HepG2 (cell line): ENCODE results near the gene RNPEPL1. TPM values are rescaled to one million over a fixed set of nuclear protein-coding genes. Genes with fewer than 3 reads are reported as not detected.

ENCODE experiments used
- ATAC-seq: fragments of 200-7000 bp; cut with Tn5 transposase; 3 replicates; pipeline ENCODE4 v1.9.1; 2020; ENCODE audit warnings: mild to moderate bottlenecking, moderate library complexity
- BruUV-seq: library from RNA; stranded (reverse); fragments of 400-500 nt; replicated peaks from 2 replicates; lab custom pipeline; 2021; lab: Mats Ljungman, UMichigan
- CTCF ChIA-PET: fragments of 300-600 bp; formaldehyde crosslinking; extraction: SDS; loops from one replicate; lab custom pipeline; 2021; ENCODE audit warnings: low total read pairs, inconsistent platforms, low intra/inter-chr PET ratio; lab: Yijun Ruan, JAX
- POLR2A ChIA-PET: fragments of 350-600 bp; sonication (Branson Sonifier 250); formaldehyde crosslinking; loops from one replicate; lab custom pipeline; 2020; ENCODE audit warnings: antibody characterized with exemption, inconsistent platforms; lab: Yijun Ruan, JAX
- DNase-seq: peaks from one replicate; pipeline ENCODE4 v3.0.0-alpha.2; 2015; ENCODE audit warnings: low spot score
- FAIRE-seq: peaks from 3 replicates; lab custom pipeline; 2011; peaks lifted over from hg19 to GRCh38; lab: Jason Lieb, UNC
- H2AFZ ChIP-seq: one replicate; pipeline ENCODE4 v1.6.1; 2011; ENCODE audit warnings: low read length, inconsistent platforms
- H3K27ac ChIP-seq: fragments of 300-600 bp; 3 replicates; pipeline ENCODE4 v1.8.0; 2011; ENCODE audit warnings: mixed run types, mild to moderate bottlenecking, mixed read lengths, low read length, inconsistent platforms; ENCODE audit not compliant: insufficient read depth; ENCODE audit errors: extremely low read length
- H3K27me3 ChIP-seq, 2 experiments: fragments of 200-600 bp in 1 of 2; 2 replicates in 1 of 2; 3 replicates in 1 of 2; pipeline versions ENCODE4 v1.6.0 to v1.8.0; 2011; ENCODE audit warnings: low read length in 2 of 2, mild to moderate bottlenecking in 2 of 2, moderate library complexity in 2 of 2, inconsistent platforms in 1 of 2; ENCODE audit not compliant: insufficient read depth in 2 of 2, control insufficient read depth in 1 of 2
- H3K36me3 ChIP-seq, 2 experiments: fragments of 200-600 bp in 1 of 2; replicated peaks in 1 of 2; 2 replicates in 1 of 2; 3 replicates in 1 of 2; pipeline versions ENCODE4 v1.5.1 to v1.8.0; 2011; ENCODE audit warnings: low read length in 2 of 2, inconsistent platforms in 1 of 2; ENCODE audit not compliant: insufficient read depth in 2 of 2, control insufficient read depth in 1 of 2
- H3K4me1 ChIP-seq: 2 replicates; pipeline ENCODE4 v1.5.1; 2012; ENCODE audit warnings: low read length, inconsistent platforms; ENCODE audit not compliant: insufficient read depth
- H3K4me2 ChIP-seq: 2 replicates; pipeline ENCODE4 v1.6.0; 2011; ENCODE audit warnings: low read depth, low read length, inconsistent platforms
- H3K4me3 ChIP-seq, 3 experiments: fragments of 200-600 bp in 1 of 3; sonication (generic), shearing (Covaris generic) in 1 of 3; replicated peaks in 1 of 3; 2 replicates each; pipeline ENCODE4 v1.5.1; 2011 to 2016; ENCODE audit warnings: low read length in 3 of 3, inconsistent platforms in 2 of 3, low read depth in 2 of 3, mild to moderate bottlenecking in 2 of 3, control low read depth in 1 of 3, mixed read lengths in 1 of 3; ENCODE audit not compliant: insufficient read depth in 1 of 3
- H3K79me2 ChIP-seq: one replicate; pipeline ENCODE4 v1.6.1; 2011; ENCODE audit warnings: low read length, inconsistent platforms; ENCODE audit not compliant: insufficient read depth
- H3K9ac ChIP-seq: 2 replicates; pipeline ENCODE4 v1.6.0; 2011; ENCODE audit warnings: mild to moderate bottlenecking, low read depth, low read length, inconsistent platforms; ENCODE audit not compliant: insufficient read depth
- H3K9me3 ChIP-seq: 2 replicates; pipeline ENCODE4 v1.5.1; 2012; ENCODE audit warnings: mild to moderate bottlenecking, low read length
- H4K20me1 ChIP-seq: 2 replicates; pipeline ENCODE4 v1.6.0; 2011; ENCODE audit warnings: inconsistent platforms, mild to moderate bottlenecking, low read length, moderate library complexity; ENCODE audit not compliant: insufficient read depth
- AGO2 ChIP-seq: fragments of 200-400 bp; formaldehyde crosslinking; optimal IDR thresholded peaks from 2 replicates; pipeline ENCODE3; 2017; ENCODE audit warnings: mild to moderate bottlenecking, low read depth, low read length, moderate library complexity
- EHMT2 ChIP-seq: fragments of 200-600 bp; sonication (generic); IDR thresholded peaks from 2 replicates; pipeline ENCODE4 v1.7.0; 2017; ENCODE audit warnings: antibody characterized with exemption, low read depth, low read length, borderline replicate concordance
- KLF15 ChIP-seq: sonication (generic); formaldehyde crosslinking; IDR thresholded peaks from 2 replicates; pipeline ENCODE4 v1.8.1; 2023; ENCODE audit warnings: borderline replicate concordance, mild to moderate bottlenecking, inconsistent platforms, missing genetic modification reagents, mixed read lengths
- MYC ChIP-seq: sonication (generic); formaldehyde crosslinking; IDR thresholded peaks from 2 replicates; pipeline ENCODE4 v1.9.0; 2021; ENCODE audit warnings: missing genetic modification reagents, borderline replicate concordance
- NFE2L1 ChIP-seq: sonication (generic); formaldehyde crosslinking; IDR thresholded peaks from 2 replicates; pipeline ENCODE4 v1.4.0; 2020; ENCODE audit warnings: missing genetic modification reagents, mild to moderate bottlenecking, borderline replicate concordance
- POLR2G ChIP-seq: fragments of 200-400 bp; formaldehyde crosslinking; IDR thresholded peaks from 2 replicates; pipeline ENCODE4 v1.6.1; 2018; ENCODE audit warnings: mild to moderate bottlenecking, low read depth, low read length, moderate library complexity
- RARG ChIP-seq: sonication (generic); formaldehyde crosslinking; IDR thresholded peaks from 2 replicates; pipeline ENCODE4 v1.4.0; 2020; ENCODE audit warnings: low read depth, mild to moderate bottlenecking, missing genetic modification reagents
- REXO4 ChIP-seq: sonication (generic); formaldehyde crosslinking; IDR thresholded peaks from 2 replicates; pipeline ENCODE4 v1.8.0; 2022; ENCODE audit warnings: missing genetic modification reagents, mild to moderate bottlenecking, borderline replicate concordance
- SMAD1 ChIP-seq: sonication (generic); formaldehyde crosslinking; IDR thresholded peaks from 2 replicates; pipeline ENCODE4 v1.4.0; 2020; ENCODE audit warnings: missing genetic modification reagents, low read depth, mild to moderate bottlenecking, borderline replicate concordance
- SNAPC2 ChIP-seq: sonication (generic); formaldehyde crosslinking; IDR thresholded peaks from 2 replicates; pipeline ENCODE4 v1.8.1; 2022; ENCODE audit warnings: mild to moderate bottlenecking, missing genetic modification reagents
- THAP11 ChIP-seq: IDR thresholded peaks from 2 replicates; pipeline ENCODE4 v1.6.1; 2016; ENCODE audit warnings: missing biosample characterization, missing genetic modification reagents
- TMF1 ChIP-seq: sonication (generic); formaldehyde crosslinking; IDR thresholded peaks from 2 replicates; pipeline ENCODE4 v1.8.1; 2022; ENCODE audit warnings: low read depth, missing genetic modification reagents
- ZFYVE20 ChIP-seq: sonication (generic); formaldehyde crosslinking; IDR thresholded peaks from 2 replicates; pipeline ENCODE4 v1.8.0; 2023; ENCODE audit warnings: low read depth, mild to moderate bottlenecking, moderate library complexity, missing genetic modification reagents, borderline replicate concordance
- ZNF160 ChIP-seq: sonication (generic); formaldehyde crosslinking; IDR thresholded peaks from 2 replicates; pipeline ENCODE4 v1.8.0; 2022; ENCODE audit warnings: mild to moderate bottlenecking, inconsistent platforms, missing genetic modification reagents
- ZNF569 ChIP-seq: sonication (generic); formaldehyde crosslinking; IDR thresholded peaks from 2 replicates; pipeline ENCODE4 v1.5.0; 2020; ENCODE audit warnings: mild to moderate bottlenecking, missing genetic modification reagents, moderate library complexity, borderline replicate concordance
- ZNF788 ChIP-seq: sonication (generic); formaldehyde crosslinking; IDR thresholded peaks from 2 replicates; pipeline ENCODE4 v1.5.0; 2020; ENCODE audit warnings: mild to moderate bottlenecking, missing genetic modification reagents, borderline replicate concordance
- ZNF891 ChIP-seq: sonication (generic); formaldehyde crosslinking; IDR thresholded peaks from 2 replicates; pipeline ENCODE4 v1.5.0; 2020; ENCODE audit warnings: mild to moderate bottlenecking, missing genetic modification reagents
- WGBS: methylation state at CpG from one replicate; pipeline ENCODE4 v1.1.6; 2017; ENCODE audit warnings: low lambda C conversion rate; 5-methylcytosine and 5-hydroxymethylcytosine counted together
- in situ Hi-C: cut with HindIII; loops from 2 replicates; pipeline ENCODE4 v1.10.0; 2017; ENCODE audit warnings: low pct_unique_long_range_greater_than_20kb; ENCODE audit not compliant: extremely low pct_ligation_motif_present
- intact Hi-C: fragments of 100-400 bp; cut with micrococcal nuclease; formaldehyde crosslinking; loops from one replicate; pipeline ENCODE4 v1.10.0; 2022; ENCODE audit not compliant: unreplicated experiment
- polyA plus RNA-seq, 8 experiments: library from polyadenylated mRNA; depleted of rRNA in 3 of 8; stranded (reverse) in 7 of 8; unstranded in 1 of 8; fragments of >200 nt; fragmentation: Illumina TruSeq in 4 of 8; extraction: Trizol in 4 of 8; gene quantifications; 2 replicates each; pipeline versions ENCODE4 v1.2.1 to v1.2.3, GENCODE V29; 2011 to 2016; ENCODE audit warnings: low read depth in 4 of 8, missing spikeins in 1 of 8, mixed read lengths in 1 of 8; ENCODE audit not compliant: insufficient read depth in 1 of 8
- total RNA-seq, 5 experiments: library from RNA; depleted of rRNA; stranded (reverse); fragments of >200 nt; fragmentation: Illumina TruSeq; extraction: Trizol; gene quantifications; 2 replicates each; pipeline ENCODE4 v1.2.3, GENCODE V29; 2016; ENCODE audit warnings: low read depth in 1 of 5
- TF ChIP-seq, protein P1 (sequence below): sonication (generic); formaldehyde crosslinking; IDR thresholded peaks from 2 replicates; pipeline ENCODE4 v1.5.0; 2020; ENCODE audit warnings: missing genetic modification reagents
- TF ChIP-seq, protein P2 (sequence below): sonication (generic); formaldehyde crosslinking; IDR thresholded peaks from 2 replicates; pipeline ENCODE4 v1.8.0; 2022; ENCODE audit warnings: missing genetic modification reagents, mild to moderate bottlenecking, moderate library complexity, borderline replicate concordance
- TF ChIP-seq, protein P3 (sequence below): fragments of 450-650 bp; IDR thresholded peaks from 2 replicates; pipeline ENCODE4 v1.6.1; 2017

The RNPEPL1 gene
- total and polyA plus RNA-seq, 2 of the 13 experiments (the other 11 are each of a cell fraction or from before 2014, with no cell fraction given): 13.0 to 18.0 TPM

DNA sequence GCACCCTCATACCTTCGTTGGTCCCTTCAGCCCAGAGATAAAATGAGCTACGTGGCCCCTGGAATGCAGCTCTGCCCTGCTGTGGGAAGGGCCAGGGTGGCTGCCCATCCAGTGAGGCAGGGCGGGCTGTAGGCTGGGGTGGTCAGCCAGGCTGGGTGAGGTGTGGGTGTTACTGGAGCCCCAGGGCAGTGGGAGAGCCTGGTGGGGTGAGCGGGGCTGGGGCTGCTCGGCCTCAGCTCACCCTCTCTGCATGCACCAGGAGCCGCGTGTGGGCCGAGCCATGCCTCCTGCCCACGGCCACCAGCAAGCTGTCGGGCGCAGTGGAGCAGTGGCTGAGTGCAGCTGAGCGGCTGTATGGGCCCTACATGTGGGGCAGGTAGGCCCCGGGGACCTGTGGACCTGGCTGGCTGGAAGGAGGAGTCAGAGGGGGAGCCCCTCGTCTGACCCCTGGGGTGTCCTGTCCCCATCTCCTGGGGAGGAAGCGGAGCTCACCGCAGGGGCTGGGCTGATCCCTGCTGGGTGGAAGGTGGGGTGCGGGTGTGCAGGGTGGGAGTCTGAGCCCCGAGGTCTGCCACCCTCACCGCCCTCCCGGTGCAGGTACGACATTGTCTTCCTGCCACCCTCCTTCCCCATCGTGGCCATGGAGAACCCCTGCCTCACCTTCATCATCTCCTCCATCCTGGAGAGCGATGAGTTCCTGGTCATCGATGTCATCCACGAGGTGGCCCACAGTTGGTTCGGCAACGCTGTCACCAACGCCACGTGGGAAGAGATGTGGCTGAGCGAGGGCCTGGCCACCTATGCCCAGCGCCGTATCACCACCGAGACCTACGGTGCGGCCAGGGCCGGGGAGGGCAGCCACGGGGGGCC lies 5.5 kb downstream of the RNPEPL1 start:
- FAIRE-seq (no peak), DNase-seq (no peak), ATAC-seq (no peak)
- no peaks in the 10 kb centered on the region for H3K9me3 ChIP-seq
- no TSS peak for BruUV-seq
- peaks cover 0 to 14% of the 10 kb centered on the region in 2 experiments; a peak in 3 of 5 replicates for H3K36me3 ChIP-seq
- no peak overlapping the region for H3K4me3 ChIP-seq
- H3K4me2 ChIP-seq: no peak overlapping the region
- H3K27me3 ChIP-seq: no peaks in the 10 kb centered on the region
- peaks cover 13% of the 10 kb centered on the region for H3K79me2 ChIP-seq
- CTCF ChIA-PET: no interaction called here
- WGBS: 94% methylated on average over 21 of the region's 37 CpGs
- POLR2A ChIA-PET: interaction anchor here (2.8 kb wide), 1 partner anchor 13 kb away, joined by 9 read pairs; the partner anchor contains the start of gene DUSP28
- no peak overlapping the region for H2AFZ ChIP-seq
- intact Hi-C loops (no loop called here), in situ Hi-C loops (loop anchor here (25.0 kb wide), 1 partner anchor 639 kb away; no protein-coding TSS in a partner anchor)
- no peak overlapping the region for H3K27ac ChIP-seq
- no peak overlapping the region for H3K9ac ChIP-seq
- no peaks in the 10 kb centered on the region; the same call in 1 of the 2 replicates for H4K20me1 ChIP-seq
- peaks cover 24% of the 10 kb centered on the region for H3K4me1 ChIP-seq
- TF ChIP-seq THAP11: no peak
- TF ChIP-seq, protein P1, sequence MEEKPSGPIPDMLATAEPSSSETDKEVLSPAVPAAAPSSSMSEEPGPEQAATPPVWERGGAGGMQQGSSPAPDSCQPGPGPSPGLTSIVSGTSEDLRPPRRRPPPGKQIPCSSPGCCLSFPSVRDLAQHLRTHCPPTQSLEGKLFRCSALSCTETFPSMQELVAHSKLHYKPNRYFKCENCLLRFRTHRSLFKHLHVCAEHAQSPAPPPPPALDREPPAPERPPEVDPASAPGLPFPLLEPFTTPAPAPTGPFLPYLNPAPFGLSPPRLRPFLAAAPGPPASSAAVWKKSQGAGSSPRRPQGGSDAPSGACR: no peak
- TF ChIP-seq NFE2L1: no peak
- TF ChIP-seq REXO4 (CRISPR knock-in tag): no peak
- no peak for TF ChIP-seq ZNF788 (CRISPR knock-in tag)
- TF ChIP-seq EHMT2: no peak
- TF ChIP-seq, protein P2, sequence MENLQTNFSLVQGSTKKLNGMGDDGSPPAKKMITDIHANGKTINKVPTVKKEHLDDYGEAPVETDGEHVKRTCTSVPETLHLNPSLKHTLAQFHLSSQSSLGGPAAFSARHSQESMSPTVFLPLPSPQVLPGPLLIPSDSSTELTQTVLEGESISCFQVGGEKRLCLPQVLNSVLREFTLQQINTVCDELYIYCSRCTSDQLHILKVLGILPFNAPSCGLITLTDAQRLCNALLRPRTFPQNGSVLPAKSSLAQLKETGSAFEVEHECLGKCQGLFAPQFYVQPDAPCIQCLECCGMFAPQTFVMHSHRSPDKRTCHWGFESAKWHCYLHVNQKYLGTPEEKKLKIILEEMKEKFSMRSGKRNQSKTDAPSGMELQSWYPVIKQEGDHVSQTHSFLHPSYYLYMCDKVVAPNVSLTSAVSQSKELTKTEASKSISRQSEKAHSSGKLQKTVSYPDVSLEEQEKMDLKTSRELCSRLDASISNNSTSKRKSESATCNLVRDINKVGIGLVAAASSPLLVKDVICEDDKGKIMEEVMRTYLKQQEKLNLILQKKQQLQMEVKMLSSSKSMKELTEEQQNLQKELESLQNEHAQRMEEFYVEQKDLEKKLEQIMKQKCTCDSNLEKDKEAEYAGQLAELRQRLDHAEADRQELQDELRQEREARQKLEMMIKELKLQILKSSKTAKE (CRISPR knock-in tag): no peak
- TF ChIP-seq ZNF160: no peak
- TF ChIP-seq MYC (CRISPR knock-in tag): no peak
- TF ChIP-seq RARG (CRISPR knock-in tag): no peak
- TF ChIP-seq AGO2: peak; percentile 76
- no peak for TF ChIP-seq SNAPC2 (CRISPR knock-in tag)
- no peak for TF ChIP-seq ZFYVE20 (CRISPR knock-in tag)
- peak; percentile 55 for TF ChIP-seq POLR2G
- TF ChIP-seq KLF15 (CRISPR knock-in tag): no peak
- TF ChIP-seq SMAD1: no peak
- no peak for TF ChIP-seq TMF1 (CRISPR knock-in tag)
- TF ChIP-seq, protein P3, sequence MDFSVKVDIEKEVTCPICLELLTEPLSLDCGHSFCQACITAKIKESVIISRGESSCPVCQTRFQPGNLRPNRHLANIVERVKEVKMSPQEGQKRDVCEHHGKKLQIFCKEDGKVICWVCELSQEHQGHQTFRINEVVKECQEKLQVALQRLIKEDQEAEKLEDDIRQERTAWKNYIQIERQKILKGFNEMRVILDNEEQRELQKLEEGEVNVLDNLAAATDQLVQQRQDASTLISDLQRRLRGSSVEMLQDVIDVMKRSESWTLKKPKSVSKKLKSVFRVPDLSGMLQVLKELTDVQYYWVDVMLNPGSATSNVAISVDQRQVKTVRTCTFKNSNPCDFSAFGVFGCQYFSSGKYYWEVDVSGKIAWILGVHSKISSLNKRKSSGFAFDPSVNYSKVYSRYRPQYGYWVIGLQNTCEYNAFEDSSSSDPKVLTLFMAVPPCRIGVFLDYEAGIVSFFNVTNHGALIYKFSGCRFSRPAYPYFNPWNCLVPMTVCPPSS: no peak
- no peak for TF ChIP-seq ZNF569 (CRISPR knock-in tag)
- no peak for TF ChIP-seq ZNF891 (CRISPR knock-in tag)
